Muscle of arm (tissue), 12 donors: ENCODE data around the gene AK9. TPM values are rescaled to one million over a fixed set of nuclear protein-coding genes. Genes with fewer than 3 reads are reported as not detected.

Source experiments
- DNase-seq: peaks from one replicate; pipeline ENCODE4 v3.0.0-alpha.2; 2013
- polyA plus RNA-seq, 12 donors: library from polyadenylated mRNA; unstranded; fragments of 120-200 nt; gene quantifications; one replicate each; pipeline ENCODE4 v1.2.1, GENCODE V29; 2013; ENCODE audit not compliant: insufficient read length in 12 of 12

AK9 gene
- polyA plus RNA-seq, 12 donors, result 6.3 to 8.2 (median 7.7) TPM; not detected in 2

- DNase-seq, result no peak
These were observed 230.7 kb downstream of the AK9 start for GRCh38 chr6:109460161-109460829.

GRCh38 chr6:109458774-109459531 lies 232.0 kb downstream of the AK9 start:
- no peak for DNase-seq

GRCh38 chr6:109457562-109457996 lies 233.4 kb downstream of the AK9 start:
- DNase-seq, result no peak

- peak; percentile 57 for DNase-seq
These were observed 234.1 kb downstream of the AK9 start for GRCh38 chr6:109456710-109457561.

GRCh38 chr6:109456111-109456583 lies 234.9 kb downstream of the AK9 start:
- no peak for DNase-seq

GRCh38 chr6:109455437-109456110 lies 235.4 kb downstream of the AK9 start, which contains the start of gene MICAL1:
TSS of gene MICAL1 (minus strand) at chr6:109455772. CDS start at chr6:109454196, 1,576 bp downstream.
- DNase-seq, result peak; percentile 58

GRCh38 chr6:109454496-109455436 lies 236.2 kb downstream of the AK9 start:
- DNase-seq, result peak; percentile 43

GRCh38 chr6:109453594-109454495 lies 237.2 kb downstream of the AK9 start:
- DNase-seq, result peak; percentile 48

GRCh38 chr6:109453156-109453555 lies 237.8 kb downstream of the AK9 start:
- no peak for DNase-seq

GRCh38 chr6:109452181-109452580 lies 238.8 kb downstream of the AK9 start:
- DNase-seq, result no peak

GRCh38 chr6:109451376-109451775 lies 239.6 kb downstream of the AK9 start:
- no peak for DNase-seq

- DNase-seq, result no peak
These were observed 240.2 kb downstream of the AK9 start for GRCh38 chr6:109450801-109451200.

- DNase-seq, result no peak
These were observed 241.0 kb downstream of the AK9 start for GRCh38 chr6:109449795-109450673.

GRCh38 chr6:109449064-109449794 lies 241.8 kb downstream of the AK9 start:
- no peak for DNase-seq

- no peak for DNase-seq
These were observed 242.4 kb downstream of the AK9 start for GRCh38 chr6:109448615-109449014.

- no peak for DNase-seq
These were observed 243.0 kb downstream of the AK9 start for GRCh38 chr6:109447878-109448555.

- DNase-seq, result no peak
These were observed 243.9 kb downstream of the AK9 start for GRCh38 chr6:109447087-109447486.
